SU-DHL-6 (cell line): ENCODE measurements around the gene SPTBN5.

Experiments used
- CTCF ChIP-seq: fragments of 200-600 bp; sonication (generic); IDR thresholded peaks from one replicate; pipeline ENCODE4 v1.5.1; 2017; ENCODE audit warnings: antibody characterized with exemption, mild to moderate bottlenecking, low read length, moderate library complexity; ENCODE audit not compliant: insufficient read depth, poor library complexity, severe bottlenecking
- EZH2phosphoT487 ChIP-seq: fragments of 200-600 bp; sonication (generic), shearing (Covaris generic); conservative IDR thresholded peaks from 2 replicates; pipeline ENCODE4 v1.6.1; 2018; ENCODE audit warnings: mild to moderate bottlenecking, antibody characterized with exemption, low read length, moderate library complexity, mixed read lengths

GRCh38 chr15:41840673-41841072, 53.2 kb downstream of the SPTBN5 start:
- no peak for TF ChIP-seq CTCF
- no peak for TF ChIP-seq EZH2phosphoT487
